K562 (cell line): ENCODE results near the gene KRT34. TPM values are rescaled to one million over a fixed set of nuclear protein-coding genes. Genes with fewer than 3 reads are reported as not detected.

Experiments used
- ATAC-seq: fragments of 200-7000 bp; cut with Tn5 transposase; 3 replicates; pipeline ENCODE4 v1.9.1; 2020; ENCODE audit warnings: moderate library complexity
- BruUV-seq: library from RNA; stranded (reverse); fragments of 400-500 nt; replicated peaks from 2 replicates; lab custom pipeline; 2021; lab: Mats Ljungman, UMichigan
- CTCF ChIA-PET: fragments of 300-600 bp; formaldehyde crosslinking; extraction: SDS; loops from one replicate; lab custom pipeline; 2021; ENCODE audit warnings: low intra/inter-chr PET ratio; lab: Yijun Ruan, JAX
- POLR2A ChIA-PET: fragments of 300-600, 350-650 bp; sonication (Branson Sonifier 250); formaldehyde crosslinking; extraction: SDS; loops from one replicate; lab custom pipeline; 2021; ENCODE audit warnings: antibody characterized with exemption, inconsistent platforms; lab: Yijun Ruan, JAX
- DNase-seq, 4 experiments: peaks; one replicate each; pipeline versions ENCODE4 v3.0.0 to v3.0.0-alpha.2; 2011 to 2018; ENCODE audit warnings: low spot score in 3 of 4, mixed read lengths in 3 of 4; ENCODE audit errors: extremely low read depth in 1 of 4
- FAIRE-seq: peaks from 2 replicates; lab custom pipeline; 2011; peaks lifted over from hg19 to GRCh38; lab: Jason Lieb, UNC
- H2AFZ ChIP-seq: 2 replicates; pipeline ENCODE4 v1.6.0; 2011; ENCODE audit warnings: low read depth, low read length, control low read depth, inconsistent platforms
- H3K27ac ChIP-seq: fragments of 200-600 bp; 3 replicates; pipeline ENCODE4 v1.8.0; 2011; ENCODE audit warnings: low read depth, mild to moderate bottlenecking, control low read depth, inconsistent platforms, low read length, moderate library complexity, mixed read lengths; ENCODE audit errors: extremely low read depth
- H3K27me3 ChIP-seq, 2 experiments: fragments of 300-600 bp in 1 of 2; 2 replicates in 1 of 2; 3 replicates in 1 of 2; pipeline versions ENCODE4 v1.6.0 to v1.8.0; 2011; ENCODE audit warnings: inconsistent platforms in 2 of 2, low read length in 2 of 2, mild to moderate bottlenecking in 1 of 2, mixed read lengths in 1 of 2, moderate library complexity in 1 of 2; ENCODE audit not compliant: control insufficient read depth in 2 of 2, insufficient read depth in 2 of 2
- H3K36me3 ChIP-seq: fragments of 300-600 bp; 3 replicates; pipeline ENCODE4 v1.8.0; 2011; ENCODE audit warnings: mild to moderate bottlenecking, low read length, inconsistent platforms; ENCODE audit not compliant: control insufficient read depth, insufficient read depth
- H3K4me1 ChIP-seq, 2 experiments: fragments of 200-600 bp in 1 of 2; replicated peaks in 1 of 2; 2 replicates in 1 of 2; 3 replicates in 1 of 2; pipeline versions ENCODE4 v1.5.1 to v1.8.0; 2011; ENCODE audit warnings: inconsistent platforms in 2 of 2, low read length in 2 of 2, mild to moderate bottlenecking in 1 of 2, mixed read lengths in 1 of 2, moderate library complexity in 1 of 2; ENCODE audit not compliant: control insufficient read depth in 2 of 2, insufficient read depth in 2 of 2
- H3K4me2 ChIP-seq: 2 replicates; pipeline ENCODE4 v1.6.1; 2011; ENCODE audit warnings: low read length, control low read depth, inconsistent platforms, mixed read lengths; ENCODE audit not compliant: insufficient read depth
- H3K4me3 ChIP-seq: fragments of 200-600 bp; sonication (generic), shearing (Covaris generic); 2 replicates; pipeline ENCODE4 v1.5.1; 2016; ENCODE audit warnings: control low read depth, inconsistent platforms
- H3K79me2 ChIP-seq: fragments of 200-600 bp; 3 replicates; pipeline ENCODE4 v1.8.0; 2011; ENCODE audit warnings: low read length, inconsistent platforms; ENCODE audit not compliant: control insufficient read depth, insufficient read depth
- H3K9ac ChIP-seq, 2 experiments: 2 replicates each; pipeline versions ENCODE4 v1.6.0 to v1.6.1; 2011; ENCODE audit warnings: low read depth in 2 of 2, low read length in 2 of 2, control low read depth in 1 of 2, inconsistent platforms in 1 of 2, mild to moderate bottlenecking in 1 of 2, mixed read lengths in 1 of 2; ENCODE audit not compliant: insufficient read depth in 1 of 2
- H3K9me1 ChIP-seq: one replicate; pipeline ENCODE4 v1.6.0; 2011; ENCODE audit warnings: inconsistent platforms, mild to moderate bottlenecking, low read length, moderate library complexity; ENCODE audit not compliant: control insufficient read depth, insufficient read depth
- H3K9me3 ChIP-seq: replicated peaks from 2 replicates; pipeline ENCODE4 v1.5.1; 2011; ENCODE audit warnings: low read depth, low read length, inconsistent platforms; ENCODE audit not compliant: control insufficient read depth, insufficient read depth
- H4K20me1 ChIP-seq: replicated peaks from 2 replicates; pipeline ENCODE4 v1.6.1; 2011; ENCODE audit warnings: low read length, inconsistent platforms, mixed read lengths; ENCODE audit not compliant: control insufficient read depth, insufficient read depth
- BMI1 ChIP-seq: fragments of 150-350 bp; IDR thresholded peaks from 2 replicates; pipeline ENCODE4 v1.6.1; 2014; ENCODE audit warnings: low read length
- FUS ChIP-seq: fragments of 200-400 bp; formaldehyde crosslinking; optimal IDR thresholded peaks from 2 replicates; pipeline ENCODE3; 2017; ENCODE audit warnings: low read depth, low read length
- KDM5B ChIP-seq: fragments of 200-600 bp; sonication (generic); IDR thresholded peaks from 2 replicates; pipeline ENCODE4 v1.6.1; 2012; ENCODE audit warnings: low read depth, mild to moderate bottlenecking, moderate library complexity, low read length, control low read depth, inconsistent platforms; ENCODE audit not compliant: insufficient replicate concordance
- KLF16 ChIP-seq: IDR thresholded peaks from 2 replicates; pipeline ENCODE4 v1.6.1; 2016; ENCODE audit warnings: antibody characterized with exemption
- NFRKB ChIP-seq: fragments of 450-650 bp; IDR thresholded peaks from 2 replicates; pipeline ENCODE4 v1.6.1; 2016; ENCODE audit warnings: low read depth
- RNF2 ChIP-seq: sonication (generic); IDR thresholded peaks from 2 replicates; pipeline ENCODE4 v1.6.1; 2016
- TAF7 ChIP-seq: fragments of 450-650 bp; IDR thresholded peaks from 2 replicates; pipeline ENCODE4 v1.6.1; 2016; ENCODE audit warnings: missing genetic modification characterization, missing compliant biosample characterization
- TAF9B ChIP-seq: fragments of 450-650 bp; IDR thresholded peaks from 2 replicates; pipeline ENCODE4 v1.6.1; 2018; ENCODE audit warnings: mild to moderate bottlenecking; ENCODE audit not compliant: partially characterized antibody
- TEAD1 ChIP-seq, 2 experiments: fragments of 450-650 bp in 1 of 2; sonication (generic) in 1 of 2; formaldehyde crosslinking; IDR thresholded peaks; 2 replicates each; pipeline versions ENCODE4 v1.4.0 to v1.8.0; 2020 to 2022; ENCODE audit warnings: mild to moderate bottlenecking in 2 of 2, missing genetic modification reagents in 1 of 2
- TRIM28 ChIP-seq: fragments of 450-650 bp; IDR thresholded peaks from 2 replicates; pipeline ENCODE4 v1.6.1; 2017
- ZC3H8 ChIP-seq: fragments of 450-650 bp; IDR thresholded peaks from 2 replicates; pipeline ENCODE4 v1.6.1; 2017
- ZFP30 ChIP-seq: fragments of 250-450 bp; sonication (Bioruptor Pico); IDR thresholded peaks from 2 replicates; pipeline ENCODE4 v1.8.0; 2022; ENCODE audit warnings: moderate library complexity, mild to moderate bottlenecking, inconsistent platforms, borderline replicate concordance
- WGBS: fragments of 100-300 bp; shearing (Covaris generic); methylation state at CpG from one replicate; pipeline ENCODE4 v1.1.6; 2016; ENCODE audit warnings: low coverage, mixed read lengths; ENCODE audit not compliant: insufficient coverage; ENCODE audit errors: missing lambda C conversion rate; 5-methylcytosine and 5-hydroxymethylcytosine counted together
- in situ Hi-C: fragments of 300-500 bp; cut with MboI; formaldehyde crosslinking; loops from 4 replicates; pipeline ENCODE4 v1.15.0; 2018; ENCODE audit warnings: inconsistent platforms, mixed read lengths
- intact Hi-C: fragments of 100-400 bp; cut with micrococcal nuclease; formaldehyde crosslinking; loops from 2 replicates; pipeline ENCODE4 v1.14.2; 2022
- polyA plus RNA-seq, 8 experiments: library from polyadenylated mRNA; depleted of rRNA in 4 of 8; stranded (reverse) in 5 of 8; unstranded in 3 of 8; fragments of >200 nt; fragmentation: Nextera tagmentation in 2 of 8; fragmentation: Illumina TruSeq in 1 of 8; extraction: Ambion mirVana in 2 of 8; extraction: Trizol in 1 of 8; gene quantifications; 2 replicates each; pipeline versions ENCODE4 v1.2.1 to v1.2.3, GENCODE V29; 2011 to 2014; ENCODE audit warnings: inconsistent platforms in 1 of 8, missing spikeins in 1 of 8
- total RNA-seq, 7 experiments: library from RNA; depleted of rRNA in 6 of 7; stranded (reverse); fragments of >200 nt in 6 of 7; fragmentation: Illumina TruSeq in 2 of 7; extraction: Trizol in 2 of 7; gene quantifications; 2 replicates each; pipeline versions ENCODE4 v1.2.1 to v1.2.3, GENCODE V29; 2011 to 2021; ENCODE audit warnings: low replicate concordance in 1 of 7
- TF ChIP-seq, protein P1 (sequence below): fragments of 450-650 bp; IDR thresholded peaks from 2 replicates; pipeline ENCODE4 v1.6.1; 2017; ENCODE audit warnings: antibody characterized with exemption
- TF ChIP-seq, protein P2 (sequence below): fragments of 450-650 bp; IDR thresholded peaks from 2 replicates; pipeline ENCODE4 v1.6.1; 2014; ENCODE audit warnings: low read depth, mild to moderate bottlenecking, moderate library complexity, borderline replicate concordance
- TF ChIP-seq, protein P3 (sequence below), 2 experiments: fragments of 450-650 bp in 1 of 2; sonication (generic) in 1 of 2; formaldehyde crosslinking in 1 of 2; IDR thresholded peaks in 1 of 2; conservative IDR thresholded peaks in 1 of 2; 2 replicates each; pipeline versions ENCODE4 v1.6.1 to v1.8.1; 2016 to 2023; ENCODE audit warnings: mild to moderate bottlenecking in 2 of 2, moderate library complexity in 2 of 2, inconsistent platforms in 1 of 2, missing genetic modification reagents in 1 of 2
- TF ChIP-seq, protein P4 (sequence below): sonication (generic); formaldehyde crosslinking; IDR thresholded peaks from 2 replicates; pipeline ENCODE4 v1.4.0; 2020; ENCODE audit warnings: mild to moderate bottlenecking, missing genetic modification reagents

KRT34 gene
- total and polyA plus RNA-seq, 9 of the 15 experiments (the other 6 are each of a cell fraction or from before 2014, with no cell fraction given) = not detected

DNA sequence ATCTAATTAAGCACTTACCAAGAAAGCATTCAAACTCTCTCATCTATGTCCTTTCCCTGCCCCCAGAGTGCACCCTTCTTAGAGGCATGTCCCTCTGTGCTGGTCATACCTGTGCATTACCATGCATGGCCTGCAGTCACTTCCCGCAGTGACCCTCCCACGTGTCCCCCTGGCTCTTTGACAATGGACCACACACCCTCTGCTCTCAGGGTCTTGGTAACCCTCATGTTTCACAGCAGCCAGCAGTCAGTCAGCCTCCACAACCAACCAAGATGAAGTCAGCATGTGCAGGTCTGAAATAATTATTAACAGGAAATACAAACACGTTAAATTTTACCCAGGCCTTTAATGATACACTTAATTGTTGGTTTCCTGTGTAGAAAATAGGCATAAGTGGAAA lies 41.6 kb downstream of the KRT34 start:
- no peak for FAIRE-seq
- Histone ChIP-seq H3K4me2 (no peak overlapping the region), H3K9ac (no peak overlapping the region), H4K20me1 (no peaks in the 10 kb centered on the region), H3K36me3 (no peaks in the 10 kb centered on the region), H3K79me2 (no peaks in the 10 kb centered on the region), H3K9me3 (no peaks in the 10 kb centered on the region), H3K4me3 (no peak overlapping the region), H3K27me3 (no peaks in the 10 kb centered on the region), H3K9me1 (no peaks in the 10 kb centered on the region), H3K27ac (no peak overlapping the region), H3K4me1 (no peaks in the 10 kb centered on the region), H2AFZ (no peak overlapping the region)
- intact Hi-C loops (no loop called here), in situ Hi-C loops (no loop called here)
- ChIA-PET CTCF (no interaction called here), POLR2A (interaction anchor here (0.6 kb wide), 2 partner anchors 142 to 693 kb away, joined by 3 read pairs; partner anchors contain the start of gene SMARCE1)
- DNase-seq = no peak
- ATAC-seq = no peak
- 0% methylated on average over 3 of the region's 3 CpGs for WGBS
- BruUV-seq = no TSS peak
- TF ChIP-seq FUS = no peak
- TF ChIP-seq, protein P1, sequence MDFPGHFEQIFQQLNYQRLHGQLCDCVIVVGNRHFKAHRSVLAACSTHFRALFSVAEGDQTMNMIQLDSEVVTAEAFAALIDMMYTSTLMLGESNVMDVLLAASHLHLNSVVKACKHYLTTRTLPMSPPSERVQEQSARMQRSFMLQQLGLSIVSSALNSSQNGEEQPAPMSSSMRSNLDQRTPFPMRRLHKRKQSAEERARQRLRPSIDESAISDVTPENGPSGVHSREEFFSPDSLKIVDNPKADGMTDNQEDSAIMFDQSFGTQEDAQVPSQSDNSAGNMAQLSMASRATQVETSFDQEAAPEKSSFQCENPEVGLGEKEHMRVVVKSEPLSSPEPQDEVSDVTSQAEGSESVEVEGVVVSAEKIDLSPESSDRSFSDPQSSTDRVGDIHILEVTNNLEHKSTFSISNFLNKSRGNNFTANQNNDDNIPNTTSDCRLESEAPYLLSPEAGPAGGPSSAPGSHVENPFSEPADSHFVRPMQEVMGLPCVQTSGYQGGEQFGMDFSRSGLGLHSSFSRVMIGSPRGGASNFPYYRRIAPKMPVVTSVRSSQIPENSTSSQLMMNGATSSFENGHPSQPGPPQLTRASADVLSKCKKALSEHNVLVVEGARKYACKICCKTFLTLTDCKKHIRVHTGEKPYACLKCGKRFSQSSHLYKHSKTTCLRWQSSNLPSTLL = no peak
- no peak for TF ChIP-seq ZFP30 (CRISPR knock-in tag)
- TF ChIP-seq, protein P2, sequence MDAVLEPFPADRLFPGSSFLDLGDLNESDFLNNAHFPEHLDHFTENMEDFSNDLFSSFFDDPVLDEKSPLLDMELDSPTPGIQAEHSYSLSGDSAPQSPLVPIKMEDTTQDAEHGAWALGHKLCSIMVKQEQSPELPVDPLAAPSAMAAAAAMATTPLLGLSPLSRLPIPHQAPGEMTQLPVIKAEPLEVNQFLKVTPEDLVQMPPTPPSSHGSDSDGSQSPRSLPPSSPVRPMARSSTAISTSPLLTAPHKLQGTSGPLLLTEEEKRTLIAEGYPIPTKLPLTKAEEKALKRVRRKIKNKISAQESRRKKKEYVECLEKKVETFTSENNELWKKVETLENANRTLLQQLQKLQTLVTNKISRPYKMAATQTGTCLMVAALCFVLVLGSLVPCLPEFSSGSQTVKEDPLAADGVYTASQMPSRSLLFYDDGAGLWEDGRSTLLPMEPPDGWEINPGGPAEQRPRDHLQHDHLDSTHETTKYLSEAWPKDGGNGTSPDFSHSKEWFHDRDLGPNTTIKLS = no peak
- TF ChIP-seq, protein P3, sequence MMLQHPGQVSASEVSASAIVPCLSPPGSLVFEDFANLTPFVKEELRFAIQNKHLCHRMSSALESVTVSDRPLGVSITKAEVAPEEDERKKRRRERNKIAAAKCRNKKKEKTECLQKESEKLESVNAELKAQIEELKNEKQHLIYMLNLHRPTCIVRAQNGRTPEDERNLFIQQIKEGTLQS (IDR thresholded peaks at IDR 0.05) = no peak
- TF ChIP-seq, protein P3 (CRISPR knock-in tag; conservative IDR thresholded peaks at IDR 0.05) = no peak
- TF ChIP-seq TRIM28 = no peak
- no peak for TF ChIP-seq KDM5B
- no peak for TF ChIP-seq NFRKB
- TF ChIP-seq KLF16 = no peak
- no peak for TF ChIP-seq TEAD1 (CRISPR knock-in tag; IDR thresholded peaks at IDR 0.05)
- no peak for TF ChIP-seq RNF2
- TF ChIP-seq, protein P4, sequence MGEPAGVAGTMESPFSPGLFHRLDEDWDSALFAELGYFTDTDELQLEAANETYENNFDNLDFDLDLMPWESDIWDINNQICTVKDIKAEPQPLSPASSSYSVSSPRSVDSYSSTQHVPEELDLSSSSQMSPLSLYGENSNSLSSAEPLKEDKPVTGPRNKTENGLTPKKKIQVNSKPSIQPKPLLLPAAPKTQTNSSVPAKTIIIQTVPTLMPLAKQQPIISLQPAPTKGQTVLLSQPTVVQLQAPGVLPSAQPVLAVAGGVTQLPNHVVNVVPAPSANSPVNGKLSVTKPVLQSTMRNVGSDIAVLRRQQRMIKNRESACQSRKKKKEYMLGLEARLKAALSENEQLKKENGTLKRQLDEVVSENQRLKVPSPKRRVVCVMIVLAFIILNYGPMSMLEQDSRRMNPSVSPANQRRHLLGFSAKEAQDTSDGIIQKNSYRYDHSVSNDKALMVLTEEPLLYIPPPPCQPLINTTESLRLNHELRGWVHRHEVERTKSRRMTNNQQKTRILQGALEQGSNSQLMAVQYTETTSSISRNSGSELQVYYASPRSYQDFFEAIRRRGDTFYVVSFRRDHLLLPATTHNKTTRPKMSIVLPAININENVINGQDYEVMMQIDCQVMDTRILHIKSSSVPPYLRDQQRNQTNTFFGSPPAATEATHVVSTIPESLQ (CRISPR knock-in tag) = no peak
- no peak for TF ChIP-seq TAF9B
- no peak for TF ChIP-seq TAF7 (tag)
- no peak for TF ChIP-seq BMI1
- TF ChIP-seq ZC3H8 = no peak
